Measurements from ENCODE around the gene DEFB132.

Gene DEFB132

GRCh38 chr20:275791-276190 lies 18.3 kb downstream of the DEFB132 start:
- TF ChIP-seq TSHZ2 (CRISPR knock-in tag; IDR thresholded peaks at IDR 0.05) (no peak), CREB5 (CRISPR knock-in tag; IDR thresholded peaks at IDR 0.05; ENCODE audit: low read depth) (no peak), TCF4 (CRISPR knock-in tag; IDR thresholded peaks at IDR 0.05; ENCODE audit: borderline replicate concordance) (no peak), RARB (CRISPR knock-in tag; IDR thresholded peaks at IDR 0.05) (no peak), ESRRG (CRISPR knock-in tag; IDR thresholded peaks at IDR 0.05) (no peak), ZFP30 (CRISPR knock-in tag; IDR thresholded peaks at IDR 0.05) (no peak), ZNF565 (CRISPR knock-in tag; conservative IDR thresholded peaks at IDR 0.05; ENCODE audit: low read depth) (no peak), SNAI2 (CRISPR knock-in tag; IDR thresholded peaks at IDR 0.05) (no peak), BACH2 (CRISPR knock-in tag; IDR thresholded peaks at IDR 0.05; ENCODE audit: borderline replicate concordance) (no peak), ISL1 (CRISPR knock-in tag; IDR thresholded peaks at IDR 0.05) (no peak), TOX (CRISPR knock-in tag; IDR thresholded peaks at IDR 0.05; ENCODE audit: borderline replicate concordance) (no peak), ZC3H10 (CRISPR knock-in tag; IDR thresholded peaks at IDR 0.05) (no peak), PATZ1 (CRISPR knock-in tag; IDR thresholded peaks at IDR 0.05; ENCODE audit: borderline replicate concordance) (no peak), POU6F1 (CRISPR knock-in tag; IDR thresholded peaks at IDR 0.05; ENCODE audit: borderline replicate concordance, low read depth) (no peak), GLIS3 (CRISPR knock-in tag; IDR thresholded peaks at IDR 0.05) (no peak), ZNF8 (CRISPR knock-in tag; IDR thresholded peaks at IDR 0.05) (no peak), ARNTL (CRISPR knock-in tag; IDR thresholded peaks at IDR 0.05; ENCODE audit: borderline replicate concordance, low read depth) (no peak), PPARA (CRISPR knock-in tag; IDR thresholded peaks at IDR 0.05; ENCODE audit: borderline replicate concordance) (no peak)

GRCh38 chr20:276620-277495 lies 19.3 kb downstream of the DEFB132 start:
- no peak for ATAC-seq
- no peak for TF ChIP-seq ZC3H10 (CRISPR knock-in tag; IDR thresholded peaks at IDR 0.05)
- no peak for TF ChIP-seq ARNTL (CRISPR knock-in tag; IDR thresholded peaks at IDR 0.05; ENCODE audit: borderline replicate concordance, low read depth)
- TF ChIP-seq ESRRG (CRISPR knock-in tag; IDR thresholded peaks at IDR 0.05), result no peak
- no peak for TF ChIP-seq TSHZ2 (CRISPR knock-in tag; IDR thresholded peaks at IDR 0.05)
- no peak for TF ChIP-seq ZFP3 (CRISPR knock-in tag; IDR thresholded peaks at IDR 0.05)
- no peak for TF ChIP-seq SNAI2 (CRISPR knock-in tag; IDR thresholded peaks at IDR 0.05)
- TF ChIP-seq ZNF565 (CRISPR knock-in tag; conservative IDR thresholded peaks at IDR 0.05; ENCODE audit: low read depth), result no peak
- TF ChIP-seq PATZ1 (CRISPR knock-in tag; IDR thresholded peaks at IDR 0.05; ENCODE audit: borderline replicate concordance), result no peak
- no peak for TF ChIP-seq ISL1 (CRISPR knock-in tag; IDR thresholded peaks at IDR 0.05)
- no peak for TF ChIP-seq TCF4 (CRISPR knock-in tag; IDR thresholded peaks at IDR 0.05; ENCODE audit: borderline replicate concordance)
- no peak for TF ChIP-seq BACH2 (CRISPR knock-in tag; IDR thresholded peaks at IDR 0.05; ENCODE audit: borderline replicate concordance)
- no peak for TF ChIP-seq CREB5 (CRISPR knock-in tag; IDR thresholded peaks at IDR 0.05; ENCODE audit: low read depth)
- TF ChIP-seq ZNF70 (CRISPR knock-in tag; IDR thresholded peaks at IDR 0.05), result no peak
- no peak for TF ChIP-seq OSR1 (CRISPR knock-in tag; IDR thresholded peaks at IDR 0.05)
- TF ChIP-seq RARB (CRISPR knock-in tag; IDR thresholded peaks at IDR 0.05), result no peak
- TF ChIP-seq ZFP30 (CRISPR knock-in tag; IDR thresholded peaks at IDR 0.05), result no peak
- no peak for TF ChIP-seq GLIS3 (CRISPR knock-in tag; IDR thresholded peaks at IDR 0.05)
- no peak for TF ChIP-seq ZNF8 (CRISPR knock-in tag; IDR thresholded peaks at IDR 0.05)
- TF ChIP-seq PPARA (CRISPR knock-in tag; IDR thresholded peaks at IDR 0.05; ENCODE audit: borderline replicate concordance), result no peak

More at GRCh38 chr20:275791-276190, 18.3 kb downstream of the DEFB132 start:
- no peak for ATAC-seq

Data from SK-N-SH treated with all-trans-retinoic acid at 6 μM for 48 hours (cell line).